Parathyroid adenoma (tissue), 2 donors: ENCODE measurements around the gene MAPK7.

ENCODE experiments used
- H2AFZ ChIP-seq: fragments of 300-600 bp; sonication (generic); one replicate; pipeline ENCODE4 v1.7.0; 2017; ENCODE audit warnings: antibody characterized with exemption, mild to moderate bottlenecking
- H3K27ac ChIP-seq: fragments of 300-600 bp; sonication (generic); one replicate; pipeline ENCODE4 v1.7.0; 2017
- H3K27me3 ChIP-seq: fragments of 300-600 bp; sonication (generic); one replicate; pipeline ENCODE4 v1.7.0; 2017; ENCODE audit warnings: low read length; ENCODE audit not compliant: control insufficient read depth, insufficient read depth
- H3K36me3 ChIP-seq: fragments of 300-600 bp; sonication (generic); one replicate; pipeline ENCODE4 v1.7.0; 2017; ENCODE audit warnings: low read length; ENCODE audit not compliant: control insufficient read depth, insufficient read depth
- H3K4me1 ChIP-seq: fragments of 300-600 bp; sonication (generic); one replicate; pipeline ENCODE4 v1.7.0; 2017; ENCODE audit warnings: control low read depth
- H3K4me2 ChIP-seq: fragments of 300-600 bp; sonication (generic); one replicate; pipeline ENCODE4 v1.7.0; 2017; ENCODE audit warnings: low read length
- H3K4me3 ChIP-seq: fragments of 300-600 bp; sonication (generic); one replicate; pipeline ENCODE4 v1.7.0; 2017; ENCODE audit warnings: low read depth, low read length
- H3K79me2 ChIP-seq: fragments of 300-600 bp; sonication (generic); one replicate; pipeline ENCODE4 v1.7.0; 2017; ENCODE audit warnings: control low read depth
- H3K9ac ChIP-seq: fragments of 300-600 bp; sonication (generic); one replicate; pipeline ENCODE4 v1.7.0; 2017; ENCODE audit warnings: mild to moderate bottlenecking
- H3K9me3 ChIP-seq: fragments of 300-600 bp; sonication (generic); one replicate; pipeline ENCODE4 v1.7.0; 2017; ENCODE audit warnings: low read length; ENCODE audit not compliant: control insufficient read depth
- CTCF ChIP-seq: fragments of 300-600 bp; sonication (generic); IDR thresholded peaks from one replicate; pipeline ENCODE4 v1.7.0; 2017; ENCODE audit warnings: antibody characterized with exemption, mild to moderate bottlenecking
- donor health status: primary hyperparathyroidism.

Gene MAPK7

GRCh38 chr17:19368229-19368628 is 10.1 kb upstream of the MAPK7 start:
- Histone ChIP-seq H3K27ac (no peak overlapping the region), H3K4me1 (peaks cover 17% of the 10 kb centered on the region), H3K79me2 (no peaks in the 10 kb centered on the region), H3K9ac (no peak overlapping the region), H2AFZ (no peak overlapping the region), H3K4me2 (no peak overlapping the region), H3K27me3 (no peaks in the 10 kb centered on the region), H3K36me3 (no peaks in the 10 kb centered on the region), H3K9me3 (no peaks in the 10 kb centered on the region), H3K4me3 (no peak overlapping the region)
- no peak for TF ChIP-seq CTCF

- no peak overlapping the region for H3K27ac ChIP-seq
- H3K4me2 ChIP-seq: no peak overlapping the region
Observed at GRCh38 chr17:19369107-19369778, 9.1 kb upstream of the MAPK7 start.

GRCh38 chr17:19369846-19370492 is 8.3 kb upstream of the MAPK7 start:
- no peak overlapping the region for H3K27ac ChIP-seq

More at GRCh38 chr17:19369107-19369778, 9.1 kb upstream of the MAPK7 start:
- H2AFZ ChIP-seq: no peak overlapping the region
- peaks cover 13% of the 10 kb centered on the region for H3K4me1 ChIP-seq
- no peak overlapping the region for H3K4me3 ChIP-seq
- H3K27me3 ChIP-seq: no peaks in the 10 kb centered on the region
- no peak for TF ChIP-seq CTCF
- no peak overlapping the region for H3K9ac ChIP-seq
- no peaks in the 10 kb centered on the region for H3K79me2 ChIP-seq
- H3K36me3 ChIP-seq: no peaks in the 10 kb centered on the region
- no peaks in the 10 kb centered on the region for H3K9me3 ChIP-seq

GRCh38 chr17:19370493-19370960 is 7.8 kb upstream of the MAPK7 start:
- Histone ChIP-seq H3K27ac (no peak overlapping the region), H3K27me3 (no peaks in the 10 kb centered on the region), H3K9ac (no peak overlapping the region), H3K9me3 (no peaks in the 10 kb centered on the region), H3K4me1 (peaks cover under 1% of the 10 kb centered on the region), H3K4me3 (no peak overlapping the region), H3K4me2 (no peak overlapping the region), H2AFZ (no peak overlapping the region), H3K36me3 (no peaks in the 10 kb centered on the region), H3K79me2 (no peaks in the 10 kb centered on the region)
- no peak for TF ChIP-seq CTCF

More at GRCh38 chr17:19369846-19370492, 8.3 kb upstream of the MAPK7 start:
- H3K9me3 ChIP-seq: no peaks in the 10 kb centered on the region
- no peak overlapping the region for H2AFZ ChIP-seq
- no peaks in the 10 kb centered on the region for H3K27me3 ChIP-seq
- H3K36me3 ChIP-seq: no peaks in the 10 kb centered on the region
- TF ChIP-seq CTCF: no peak
- no peak overlapping the region for H3K4me3 ChIP-seq
- H3K79me2 ChIP-seq: no peaks in the 10 kb centered on the region
- H3K4me1 ChIP-seq: peaks cover 6% of the 10 kb centered on the region
- no peak overlapping the region for H3K4me2 ChIP-seq
- H3K9ac ChIP-seq: no peak overlapping the region
